MG63 (cell line): ENCODE measurements around the gene THSD7A. TPM values are rescaled to one million over a fixed set of nuclear protein-coding genes. Genes with fewer than 3 reads are reported as not detected.

Source experiments
- DNase-seq: peaks from one replicate; pipeline ENCODE4 v3.0.0-alpha.2; 2020
- H3K27me3 ChIP-seq: fragments of 250-450 bp; sonication (Bioruptor Pico); 2 replicates; pipeline ENCODE4 v1.5.1; 2020; ENCODE audit warnings: mild to moderate bottlenecking, moderate library complexity
- H3K36me3 ChIP-seq: fragments of 250-450 bp; sonication (Bioruptor Pico); 2 replicates; pipeline ENCODE4 v1.5.1; 2020; ENCODE audit warnings: mild to moderate bottlenecking, moderate library complexity
- H3K4me3 ChIP-seq: fragments of 250-450 bp; sonication (Bioruptor Pico); 2 replicates; pipeline ENCODE4 v1.5.1; 2020; ENCODE audit warnings: mild to moderate bottlenecking, moderate library complexity
- H3K9me3 ChIP-seq: fragments of 250-450 bp; sonication (Bioruptor Pico); 2 replicates; pipeline ENCODE4 v1.5.1; 2020; ENCODE audit warnings: mild to moderate bottlenecking, moderate library complexity
- total RNA-seq: library from RNA; depleted of rRNA; stranded (reverse); fragments of >200 nt; shearing (Covaris generic); gene quantifications from 2 replicates; pipeline ENCODE4 v1.2.3, GENCODE V29; 2014; ENCODE audit warnings: low replicate concordance

THSD7A gene
- total RNA-seq, 1 experiment from 2014 or later, result not detected

DNA sequence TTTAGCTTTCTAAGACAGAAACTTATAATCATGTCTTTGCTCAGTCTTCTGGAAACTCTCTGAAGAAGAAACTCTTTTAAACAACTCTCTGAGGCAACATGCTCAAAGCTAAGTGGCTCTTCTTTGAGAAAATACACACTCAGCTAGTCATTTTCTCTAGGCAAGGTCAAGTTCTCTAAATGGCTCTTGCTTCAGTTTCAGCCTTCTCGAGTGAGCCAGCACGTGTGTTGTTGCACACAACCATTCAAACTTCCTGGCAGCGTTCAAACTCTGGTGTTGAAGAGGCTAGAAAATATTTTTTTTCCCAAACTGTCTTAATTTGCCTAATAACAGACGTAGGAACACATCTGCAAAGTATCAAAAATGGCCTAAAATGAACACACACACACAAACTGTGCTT lies 129.1 kb downstream of the THSD7A start:
- H3K9me3 ChIP-seq, result no peaks in the 10 kb centered on the region
- H3K4me3 ChIP-seq, result no peak overlapping the region
- no peaks in the 10 kb centered on the region for H3K36me3 ChIP-seq
- H3K27me3 ChIP-seq, result no peaks in the 10 kb centered on the region; the same call in 1 of the 2 replicates
- DNase-seq, result no peak

DNA sequence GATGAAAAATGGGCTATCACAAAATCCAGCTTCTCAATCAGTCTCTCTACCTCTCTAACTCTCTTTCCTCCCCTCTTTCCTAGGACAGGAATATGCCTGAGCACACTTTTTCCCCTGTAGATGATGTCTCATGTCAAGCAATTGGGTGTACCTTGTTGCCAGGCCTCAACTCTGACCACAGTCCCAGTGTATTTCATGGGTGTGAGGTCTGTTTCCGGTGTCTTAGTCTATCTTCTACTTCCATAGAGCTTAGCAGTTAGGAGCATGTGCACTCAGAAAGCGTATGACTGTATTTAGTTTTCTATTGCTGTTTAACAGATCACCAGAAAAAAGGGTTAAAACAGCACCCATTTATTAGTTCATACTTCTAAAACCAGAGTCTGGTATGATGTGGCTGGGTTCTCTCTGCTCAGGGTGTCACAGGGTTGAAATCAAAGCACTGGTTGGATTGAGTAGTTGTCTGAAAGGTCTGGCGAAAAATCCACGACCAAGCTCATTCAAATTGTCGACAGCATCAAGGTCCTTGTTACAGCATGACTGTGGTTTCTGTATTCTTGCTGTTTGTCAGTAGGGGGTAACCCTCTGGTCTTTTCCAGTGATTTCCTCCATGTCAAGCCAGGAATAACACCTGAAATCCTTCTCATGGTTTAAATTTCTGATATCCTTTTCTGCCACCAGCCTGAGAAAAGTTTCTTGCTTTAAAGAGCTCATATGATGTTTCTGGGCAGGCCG lies 130.0 kb downstream of the THSD7A start:
- Histone ChIP-seq H3K9me3 (no peaks in the 10 kb centered on the region), H3K36me3 (no peaks in the 10 kb centered on the region), H3K4me3 (no peak overlapping the region), H3K27me3 (no peaks in the 10 kb centered on the region; the same call in 1 of the 2 replicates)
- DNase-seq, result no peak

DNA sequence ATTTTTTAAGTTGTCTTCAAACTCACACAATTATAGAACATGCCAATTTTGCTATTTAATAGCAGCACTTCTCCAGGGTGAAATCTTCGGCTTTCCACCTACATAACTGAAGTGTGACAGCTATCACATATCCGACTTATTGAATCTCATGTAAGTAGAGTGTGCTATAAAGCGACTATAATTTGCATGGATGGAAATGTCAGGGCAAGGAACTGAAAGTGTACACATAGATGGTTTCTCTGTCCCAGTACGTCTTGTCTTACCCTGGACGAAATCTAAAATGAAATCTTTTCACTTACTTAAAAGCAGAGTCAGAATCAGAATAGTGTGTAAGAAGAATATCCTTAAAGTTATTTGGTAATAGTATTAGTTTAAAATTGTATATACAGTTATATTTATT lies 132.3 kb downstream of the THSD7A start:
- Histone ChIP-seq H3K4me3 (no peak overlapping the region), H3K9me3 (no peaks in the 10 kb centered on the region), H3K36me3 (no peaks in the 10 kb centered on the region), H3K27me3 (no peaks in the 10 kb centered on the region; the same call in 1 of the 2 replicates)
- no peak for DNase-seq

DNA sequence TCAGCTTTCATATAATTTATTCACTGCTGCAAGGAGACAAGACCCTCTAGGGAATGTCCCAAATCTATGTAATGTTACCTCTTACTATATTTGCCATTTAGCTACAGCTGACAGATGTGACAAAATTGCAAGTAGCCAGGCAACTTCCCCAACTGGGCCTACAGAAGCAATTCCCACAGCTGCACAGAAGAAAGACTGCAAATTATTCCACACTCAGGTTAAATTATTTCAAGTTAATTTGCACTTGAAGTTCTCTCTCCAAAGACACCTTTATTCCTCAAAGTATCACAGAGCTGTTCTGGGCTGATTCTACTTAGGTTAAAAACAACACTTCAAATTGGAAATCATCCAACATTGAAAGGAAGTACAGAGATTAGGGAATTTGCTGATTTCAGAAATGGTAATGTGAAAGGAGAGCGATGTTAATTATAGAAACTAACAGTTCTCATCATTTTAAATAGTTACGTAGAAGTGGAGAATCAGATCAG lies 133.6 kb downstream of the THSD7A start:
- Histone ChIP-seq H3K4me3 (no peak overlapping the region), H3K36me3 (no peaks in the 10 kb centered on the region), H3K9me3 (no peaks in the 10 kb centered on the region), H3K27me3 (no peaks in the 10 kb centered on the region)
- DNase-seq, result no peak

DNA sequence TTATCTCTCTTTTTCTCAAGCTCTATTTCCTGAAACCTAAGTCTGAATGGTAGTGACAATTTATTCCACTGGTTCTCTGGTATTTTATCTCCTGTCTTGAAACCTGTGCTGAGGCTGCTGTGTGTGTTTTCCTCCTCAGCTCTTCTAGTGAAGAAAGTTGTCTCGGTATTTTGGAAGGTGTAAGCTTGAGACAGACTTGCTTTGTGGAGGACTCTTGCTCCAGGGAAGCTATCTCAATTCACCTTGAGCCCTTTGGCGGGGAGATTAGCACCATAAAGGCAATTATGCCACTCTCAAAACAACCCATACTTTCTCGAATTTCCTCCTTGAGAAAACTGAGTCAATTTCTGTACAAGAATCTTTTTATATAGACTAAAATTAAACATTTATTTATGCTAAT lies 141.6 kb downstream of the THSD7A start:
- no peak for DNase-seq
- Histone ChIP-seq H3K27me3 (no peaks in the 10 kb centered on the region), H3K36me3 (no peaks in the 10 kb centered on the region), H3K4me3 (no peak overlapping the region), H3K9me3 (no peaks in the 10 kb centered on the region)

DNA sequence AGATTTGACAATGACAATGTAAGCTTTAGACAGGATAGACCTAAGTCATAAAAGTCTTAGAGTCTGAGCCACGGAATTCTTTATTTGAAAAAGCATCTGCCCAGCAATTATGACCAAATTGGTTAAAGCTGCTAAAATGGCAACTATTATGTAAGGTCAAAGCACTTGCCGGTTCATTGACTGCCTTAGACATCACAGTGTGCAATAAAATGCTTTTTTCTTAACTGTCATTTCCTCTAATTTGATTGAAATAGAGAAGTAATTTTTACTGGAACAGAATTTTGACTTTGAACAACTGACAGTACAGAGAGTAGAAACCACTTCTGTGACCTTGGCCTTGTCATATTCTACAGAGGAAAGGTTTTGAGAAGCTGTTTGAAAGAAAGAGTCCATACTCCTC lies 142.9 kb downstream of the THSD7A start:
- Histone ChIP-seq H3K36me3 (no peaks in the 10 kb centered on the region), H3K9me3 (no peaks in the 10 kb centered on the region), H3K27me3 (no peaks in the 10 kb centered on the region), H3K4me3 (no peak overlapping the region)
- no peak for DNase-seq

DNA sequence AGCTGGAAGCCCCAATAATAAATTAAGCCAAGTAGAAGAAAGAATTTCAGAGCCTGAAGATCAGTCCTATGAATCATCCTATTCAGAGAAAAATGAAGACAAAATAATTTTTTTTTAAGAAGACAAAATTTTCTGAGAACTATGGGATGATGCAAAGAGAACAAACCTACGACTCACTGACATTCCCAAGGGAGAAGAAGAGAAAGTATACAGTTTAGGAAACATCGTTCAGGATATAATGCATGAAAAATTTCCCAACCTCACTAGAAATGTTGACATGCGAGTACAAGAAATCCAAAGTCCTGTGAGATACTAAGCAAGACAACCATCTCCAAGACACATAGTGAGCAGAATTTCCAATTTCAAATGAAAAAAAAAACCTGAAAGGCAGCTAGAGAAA lies 150.5 kb downstream of the THSD7A start:
- Histone ChIP-seq H3K9me3 (no peaks in the 10 kb centered on the region), H3K36me3 (no peaks in the 10 kb centered on the region), H3K27me3 (no peaks in the 10 kb centered on the region), H3K4me3 (no peak overlapping the region)
- no peak for DNase-seq

DNA sequence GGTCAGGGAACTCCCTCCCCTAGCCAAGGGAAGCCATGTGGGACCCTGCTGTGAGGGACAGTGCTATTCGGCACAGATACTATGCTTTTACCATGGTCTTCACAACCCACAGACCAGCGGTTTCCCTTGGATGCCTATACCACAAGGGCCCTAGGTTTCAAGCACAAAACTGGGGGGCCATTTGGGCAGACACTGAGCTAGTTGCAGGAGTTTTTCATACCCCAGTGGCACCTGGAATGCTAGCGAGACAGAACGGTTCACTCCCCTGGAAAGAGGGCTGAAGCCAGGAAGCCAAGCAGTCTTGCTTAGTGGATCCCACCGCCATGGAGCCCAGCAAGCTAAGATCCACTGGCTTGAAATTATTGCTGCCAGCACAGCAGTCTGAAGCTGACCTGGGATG lies 156.8 kb downstream of the THSD7A start:
- H3K27me3 ChIP-seq, result no peaks in the 10 kb centered on the region
- DNase-seq, result no peak
- H3K9me3 ChIP-seq, result no peaks in the 10 kb centered on the region
- no peaks in the 10 kb centered on the region for H3K36me3 ChIP-seq
- no peak overlapping the region for H3K4me3 ChIP-seq

DNA sequence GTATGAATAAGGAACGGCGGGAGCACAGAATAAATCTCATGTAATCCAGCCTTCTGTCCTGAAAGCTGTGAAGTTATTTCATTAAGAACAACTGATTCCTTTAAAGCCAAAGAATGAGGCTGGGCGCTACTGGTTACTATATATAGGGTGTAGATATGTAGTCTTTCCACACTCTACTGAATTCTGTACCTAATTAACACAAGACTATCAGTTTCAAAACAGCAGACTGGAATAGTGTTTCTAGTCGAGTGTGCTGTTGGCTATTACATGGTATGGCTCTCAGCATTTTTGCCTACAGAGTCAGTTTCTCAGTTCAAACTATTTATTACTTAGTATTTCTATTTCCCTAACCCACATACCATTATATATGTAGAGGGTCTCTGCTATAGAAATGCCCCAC lies 163.3 kb downstream of the THSD7A start:
- Histone ChIP-seq H3K4me3 (no peak overlapping the region), H3K36me3 (no peaks in the 10 kb centered on the region), H3K9me3 (no peaks in the 10 kb centered on the region), H3K27me3 (no peaks in the 10 kb centered on the region)
- no peak for DNase-seq

DNA sequence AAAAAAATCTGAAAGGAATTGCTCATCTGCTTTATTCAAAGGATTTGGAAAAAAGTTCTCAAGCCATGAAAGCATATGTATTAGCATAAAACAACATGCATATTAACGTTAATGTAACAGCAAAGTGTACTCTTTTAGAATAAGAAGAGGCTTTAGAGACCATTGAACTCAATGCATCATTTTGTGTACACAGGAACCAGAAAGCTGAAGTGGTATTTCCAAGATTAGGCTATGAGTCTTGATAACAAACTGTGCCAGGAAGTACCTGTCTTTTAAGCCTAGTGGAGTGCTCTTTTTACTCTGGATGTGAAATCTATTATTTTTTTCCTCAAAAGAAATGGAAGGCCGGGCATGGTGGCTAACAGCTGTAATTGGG lies 164.2 kb downstream of the THSD7A start:
- Histone ChIP-seq H3K27me3 (no peaks in the 10 kb centered on the region), H3K36me3 (no peaks in the 10 kb centered on the region), H3K4me3 (no peak overlapping the region), H3K9me3 (no peaks in the 10 kb centered on the region)
- DNase-seq, result no peak

DNA sequence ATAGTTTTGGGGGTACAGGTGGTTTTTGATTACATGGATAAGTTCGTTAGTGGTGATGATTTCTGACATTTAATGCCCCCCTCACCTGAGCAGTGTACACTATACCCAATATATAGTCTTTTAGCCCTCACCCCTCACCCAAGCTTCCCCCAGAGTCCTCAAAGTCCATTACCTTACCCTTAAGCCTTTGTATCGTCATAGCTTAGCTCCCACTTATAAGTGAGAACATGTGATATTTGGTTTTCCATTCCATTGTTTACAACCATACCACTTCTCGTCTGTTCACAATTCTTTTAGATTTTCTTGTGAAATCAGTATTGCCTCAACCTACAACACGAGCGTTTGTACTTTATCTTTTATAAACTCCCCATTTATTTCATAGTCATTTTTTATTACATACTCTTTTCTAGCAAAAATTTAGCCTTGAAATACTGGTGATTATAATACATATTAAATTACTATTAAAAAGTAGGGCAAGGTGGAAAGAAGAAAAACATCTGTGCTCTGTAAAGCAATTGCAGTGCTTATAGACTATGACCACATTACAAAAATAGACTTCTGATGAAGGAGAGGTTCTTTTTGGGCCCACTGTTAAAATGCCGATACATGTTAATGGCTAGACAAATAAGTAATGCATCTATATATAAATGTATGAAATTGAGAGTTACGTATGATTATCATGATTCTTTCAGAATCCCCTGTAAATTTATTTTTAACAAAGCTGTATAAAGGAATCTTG lies 164.8 kb downstream of the THSD7A start:
- Histone ChIP-seq H3K27me3 (no peaks in the 10 kb centered on the region), H3K4me3 (no peak overlapping the region), H3K36me3 (no peaks in the 10 kb centered on the region), H3K9me3 (no peaks in the 10 kb centered on the region)
- no peak for DNase-seq

DNA sequence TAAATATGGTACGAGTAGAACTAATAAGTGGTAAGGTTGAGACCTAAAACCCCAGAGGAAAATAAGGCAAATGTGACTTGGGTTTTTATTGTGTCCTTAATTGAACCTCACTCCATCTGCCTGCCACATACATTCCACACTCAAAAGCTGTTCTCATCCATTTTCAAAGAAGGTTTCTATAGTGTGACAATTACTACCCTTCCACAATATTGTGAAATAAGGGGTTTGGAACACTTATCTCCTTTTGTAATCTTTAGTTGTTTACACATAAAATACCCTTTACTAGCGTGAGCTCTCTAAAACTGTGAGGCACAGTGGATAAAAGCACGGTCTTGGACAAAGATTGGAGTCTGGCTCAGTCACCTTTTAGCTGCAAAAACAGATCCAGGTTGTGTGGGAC lies 166.6 kb downstream of the THSD7A start:
- no peaks in the 10 kb centered on the region for H3K9me3 ChIP-seq
- DNase-seq, result no peak
- no peak overlapping the region for H3K4me3 ChIP-seq
- no peaks in the 10 kb centered on the region for H3K27me3 ChIP-seq
- no peaks in the 10 kb centered on the region for H3K36me3 ChIP-seq

DNA sequence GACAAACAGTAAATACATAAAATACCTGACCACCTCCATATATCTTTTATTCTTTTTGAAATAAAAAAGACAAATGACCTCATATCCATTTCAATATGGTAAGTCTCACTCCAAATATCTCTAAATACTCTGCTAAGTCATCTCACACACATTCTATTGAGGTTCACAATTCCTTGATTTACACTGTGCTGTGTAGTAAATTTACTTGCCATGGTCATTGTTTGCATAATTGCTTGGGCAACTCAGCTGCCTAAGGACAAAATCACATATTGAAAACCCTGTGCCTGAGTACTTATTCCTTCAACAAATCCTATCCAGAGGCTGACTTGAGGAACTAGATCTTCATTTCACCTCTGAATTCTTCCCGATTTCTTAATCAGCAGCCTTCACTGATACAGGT lies 176.4 kb downstream of the THSD7A start:
- H3K4me3 ChIP-seq, result no peak overlapping the region
- no peak for DNase-seq
- no peaks in the 10 kb centered on the region; the same call in 1 of the 2 replicates for H3K27me3 ChIP-seq
- no peaks in the 10 kb centered on the region for H3K36me3 ChIP-seq
- no peaks in the 10 kb centered on the region for H3K9me3 ChIP-seq

DNA sequence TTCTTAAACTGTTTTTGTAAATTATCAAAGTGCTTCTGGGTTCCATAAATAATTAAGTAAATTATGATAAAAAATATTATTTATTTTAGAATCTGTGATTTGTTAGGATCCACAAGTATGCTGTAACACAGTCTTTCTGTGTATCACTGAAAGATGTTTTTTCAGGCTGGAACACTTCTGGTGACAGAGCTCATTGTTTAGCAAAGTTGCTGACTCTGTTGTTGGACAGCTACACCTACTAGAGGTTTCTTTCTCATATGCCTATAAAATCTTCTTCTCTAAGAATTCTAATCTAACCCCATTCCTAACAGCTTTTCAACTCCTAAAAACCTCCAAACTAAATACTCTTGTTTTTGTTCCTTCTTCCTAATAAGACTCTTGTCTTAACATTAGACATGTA lies 176.8 kb downstream of the THSD7A start:
- no peaks in the 10 kb centered on the region for H3K36me3 ChIP-seq
- H3K4me3 ChIP-seq, result no peak overlapping the region
- DNase-seq, result no peak
- no peaks in the 10 kb centered on the region; the same call in 1 of the 2 replicates for H3K27me3 ChIP-seq
- H3K9me3 ChIP-seq, result no peaks in the 10 kb centered on the region

DNA sequence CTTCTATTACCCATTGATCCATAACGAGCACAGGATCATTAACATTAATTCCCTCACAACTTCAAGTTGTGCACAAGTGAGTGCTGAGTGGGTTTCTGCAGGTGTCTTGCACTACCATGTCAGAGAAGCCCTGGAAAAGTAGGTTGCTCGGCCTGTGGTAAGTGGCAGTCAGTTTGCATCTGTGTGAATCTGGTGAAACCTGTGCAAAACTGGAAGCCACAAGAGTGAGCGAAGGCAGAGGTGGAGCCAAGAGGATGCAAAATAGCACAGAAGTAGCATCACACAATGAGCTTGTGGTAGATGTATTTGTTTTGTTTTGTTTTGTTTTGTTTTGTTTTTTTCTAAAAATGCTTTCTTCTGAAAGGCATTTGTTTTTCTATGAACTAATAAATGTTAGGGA lies 181.5 kb downstream of the THSD7A start:
- H3K36me3 ChIP-seq, result no peaks in the 10 kb centered on the region
- H3K4me3 ChIP-seq, result no peak overlapping the region
- H3K9me3 ChIP-seq, result no peaks in the 10 kb centered on the region
- H3K27me3 ChIP-seq, result no peaks in the 10 kb centered on the region; the same call in 1 of the 2 replicates
- no peak for DNase-seq

DNA sequence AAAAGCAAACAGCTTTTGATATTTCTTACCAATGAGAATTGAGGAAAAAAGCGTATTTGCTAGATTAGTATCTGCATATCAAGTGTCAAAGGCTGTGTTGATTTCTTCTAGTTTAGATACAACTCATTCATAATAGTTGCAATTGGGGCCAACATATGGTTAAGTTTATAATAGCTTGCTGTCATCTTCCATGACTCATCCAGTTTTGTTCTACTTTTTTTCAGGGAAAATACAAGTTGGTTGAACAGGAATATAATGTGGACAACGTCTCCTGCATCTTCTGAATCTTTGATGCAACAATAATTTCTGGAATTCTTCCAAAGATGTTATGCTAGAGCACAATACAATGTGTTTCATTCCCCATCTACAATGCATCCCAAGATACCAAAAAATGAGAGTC lies 182.0 kb downstream of the THSD7A start:
- Histone ChIP-seq H3K4me3 (no peak overlapping the region), H3K27me3 (no peaks in the 10 kb centered on the region; the same call in 1 of the 2 replicates), H3K36me3 (no peaks in the 10 kb centered on the region), H3K9me3 (no peaks in the 10 kb centered on the region)
- no peak for DNase-seq

DNA sequence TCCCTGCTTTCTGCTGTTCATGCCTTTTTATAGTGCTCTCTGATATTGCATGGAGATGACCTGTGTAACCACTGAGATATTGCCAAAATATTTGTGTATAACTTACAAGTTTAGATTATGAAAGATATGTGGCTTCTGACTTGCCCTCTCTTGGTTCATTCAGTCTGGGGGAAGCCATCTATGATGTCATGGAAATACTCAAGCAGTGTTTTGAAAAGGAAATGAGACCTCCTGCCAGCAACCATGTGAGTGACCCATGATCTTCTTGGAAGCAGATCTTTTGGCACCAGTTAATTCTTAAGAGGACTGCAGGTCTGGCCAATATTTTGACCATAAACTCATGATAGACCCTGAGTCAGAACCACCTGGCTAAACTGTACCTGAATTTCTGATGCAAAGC lies 183.0 kb downstream of the THSD7A start:
- no peak for DNase-seq
- no peaks in the 10 kb centered on the region; the same call in 1 of the 2 replicates for H3K27me3 ChIP-seq
- no peaks in the 10 kb centered on the region for H3K36me3 ChIP-seq
- H3K9me3 ChIP-seq, result no peaks in the 10 kb centered on the region
- no peak overlapping the region for H3K4me3 ChIP-seq

DNA sequence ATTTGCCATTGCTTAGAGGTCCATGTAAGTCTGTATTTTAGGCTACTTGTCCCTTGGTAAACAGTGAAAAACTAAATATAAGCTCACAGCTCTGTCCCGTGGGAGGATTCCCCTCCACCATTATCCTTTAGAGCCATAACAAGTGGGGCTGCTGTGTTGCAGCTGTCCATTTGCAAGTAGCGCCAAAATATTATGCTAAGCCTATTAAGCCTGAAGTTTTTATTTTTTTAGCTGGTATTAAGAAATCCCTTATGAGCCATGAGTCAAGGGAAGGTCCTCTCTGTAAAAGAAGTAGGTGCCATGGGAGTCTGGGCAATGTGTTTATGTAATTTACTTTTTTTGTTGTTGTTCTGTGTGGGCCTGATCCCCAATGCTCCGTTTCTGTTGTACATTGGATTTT lies 183.9 kb downstream of the THSD7A start:
- no peaks in the 10 kb centered on the region for H3K36me3 ChIP-seq
- DNase-seq, result no peak
- no peaks in the 10 kb centered on the region for H3K9me3 ChIP-seq
- H3K4me3 ChIP-seq, result no peak overlapping the region
- H3K27me3 ChIP-seq, result no peaks in the 10 kb centered on the region; the same call in 1 of the 2 replicates
